HepG2 (cell line): ENCODE measurements around the gene ATG4B. TPM values are rescaled to one million over a fixed set of nuclear protein-coding genes. Genes with fewer than 3 reads are reported as not detected.

Experiments
- ARID4A ChIP-seq: sonication (generic); formaldehyde crosslinking; IDR thresholded peaks from 2 replicates; pipeline ENCODE4 v1.5.0; 2020; ENCODE audit warnings: mild to moderate bottlenecking, missing genetic modification reagents, borderline replicate concordance
- ATF1 ChIP-seq: IDR thresholded peaks from 2 replicates; pipeline ENCODE4 v1.6.1; 2016; ENCODE audit warnings: mild to moderate bottlenecking, control low read depth
- CBX2 ChIP-seq, 2 experiments: fragments of 200-600 bp in 1 of 2; sonication (generic); formaldehyde crosslinking in 1 of 2; IDR thresholded peaks; 2 replicates each; pipeline versions ENCODE4 v1.7.0 to v1.8.1; 2018 to 2022; ENCODE audit warnings: low read depth in 2 of 2, low read length in 1 of 2, mild to moderate bottlenecking in 1 of 2, missing genetic modification reagents in 1 of 2
- CTCF ChIP-seq: sonication (generic); formaldehyde crosslinking; IDR thresholded peaks from 2 replicates; pipeline ENCODE4 v1.5.0; 2020; ENCODE audit warnings: mild to moderate bottlenecking, missing genetic modification reagents, moderate library complexity
- DMAP1 ChIP-seq: IDR thresholded peaks from 2 replicates; pipeline ENCODE4 v1.6.1; 2016
- HMG20A ChIP-seq: IDR thresholded peaks from 2 replicates; pipeline ENCODE4 v1.6.1; 2016; ENCODE audit warnings: borderline replicate concordance
- HOXA9 ChIP-seq: sonication (generic); formaldehyde crosslinking; IDR thresholded peaks from 2 replicates; pipeline ENCODE4 v1.8.1; 2022; ENCODE audit warnings: missing genetic modification reagents, mild to moderate bottlenecking, moderate library complexity, borderline replicate concordance
- PRDM15 ChIP-seq: sonication (generic); formaldehyde crosslinking; IDR thresholded peaks from 2 replicates; pipeline ENCODE4 v1.4.0; 2020; ENCODE audit warnings: missing genetic modification reagents
- TAF1 ChIP-seq: sonication (generic); formaldehyde crosslinking; IDR thresholded peaks from 2 replicates; pipeline ENCODE4 v1.4.0; 2020; ENCODE audit warnings: missing genetic modification reagents
- TCF7 ChIP-seq: sonication (generic); IDR thresholded peaks from 2 replicates; pipeline ENCODE4 v1.6.1; 2016; ENCODE audit warnings: antibody characterized with exemption, low read depth
- ZNF180 ChIP-seq: sonication (generic); formaldehyde crosslinking; IDR thresholded peaks from 2 replicates; pipeline ENCODE4 v1.4.0; 2020; ENCODE audit warnings: low read depth, missing genetic modification reagents, borderline replicate concordance
- ZNF687 ChIP-seq: sonication (generic); formaldehyde crosslinking; IDR thresholded peaks from 2 replicates; pipeline ENCODE4 v1.5.1; 2020; ENCODE audit warnings: mild to moderate bottlenecking, missing genetic modification reagents, moderate library complexity
- ZNF776 ChIP-seq: sonication (generic); formaldehyde crosslinking; IDR thresholded peaks from 2 replicates; pipeline ENCODE4 v1.4.0; 2020; ENCODE audit warnings: mild to moderate bottlenecking, missing genetic modification reagents
- polyA plus RNA-seq, 8 experiments: library from polyadenylated mRNA; depleted of rRNA in 3 of 8; stranded (reverse) in 7 of 8; unstranded in 1 of 8; fragments of >200 nt; fragmentation: Illumina TruSeq in 4 of 8; extraction: Trizol in 4 of 8; gene quantifications; 2 replicates each; pipeline versions ENCODE4 v1.2.1 to v1.2.3, GENCODE V29; 2011 to 2016; ENCODE audit warnings: low read depth in 4 of 8, missing spikeins in 1 of 8, mixed read lengths in 1 of 8; ENCODE audit not compliant: insufficient read depth in 1 of 8
- total RNA-seq, 5 experiments: library from RNA; depleted of rRNA; stranded (reverse); fragments of >200 nt; fragmentation: Illumina TruSeq; extraction: Trizol; gene quantifications; 2 replicates each; pipeline ENCODE4 v1.2.3, GENCODE V29; 2016; ENCODE audit warnings: low read depth in 1 of 5

ATG4B gene
- total and polyA plus RNA-seq, 2 of the 13 experiments (the other 11 are each of a cell fraction or from before 2014, with no cell fraction given): 95.5 to 239 TPM

- TF ChIP-seq PRDM15 (CRISPR knock-in tag): peak; percentile 71; the same call in 1 of the 2 replicates
- no peak for TF ChIP-seq CBX2 (IDR thresholded peaks at IDR 0.05; ENCODE audit: low read depth, low read length)
- peak; percentile 57; the same call in 1 of the 2 replicates for TF ChIP-seq CBX2 (CRISPR knock-in tag; IDR thresholded peaks at IDR 0.05; ENCODE audit: low read depth)
- peak; percentile 4; the same call in 1 of the 2 replicates for TF ChIP-seq CTCF (CRISPR knock-in tag)
- TF ChIP-seq DMAP1: peak; percentile 92
- TF ChIP-seq ZNF180: 0 out of 2 replicates have a peak, but pooled peaks have one; percentile 54
- TF ChIP-seq HOXA9: peak; percentile 96
- TF ChIP-seq HMG20A (CRISPR knock-in tag): no peak
- peak; percentile 83 for TF ChIP-seq ATF1 (CRISPR knock-in tag)
- TF ChIP-seq TCF7: no peak
- peak; percentile 97 for TF ChIP-seq ARID4A
- TF ChIP-seq ZNF776 (CRISPR knock-in tag): peak; percentile 89
- TF ChIP-seq ZNF687 (CRISPR knock-in tag): peak; percentile 95
- TF ChIP-seq TAF1: peak; percentile 83
These were observed 49.3 kb downstream of the ATG4B start, which contains the start of gene DTYMK (continued) for GRCh38 chr2:241686650-241687425.
